ENCODE measurements around the gene SRPRB.

SRPRB gene

DNA sequence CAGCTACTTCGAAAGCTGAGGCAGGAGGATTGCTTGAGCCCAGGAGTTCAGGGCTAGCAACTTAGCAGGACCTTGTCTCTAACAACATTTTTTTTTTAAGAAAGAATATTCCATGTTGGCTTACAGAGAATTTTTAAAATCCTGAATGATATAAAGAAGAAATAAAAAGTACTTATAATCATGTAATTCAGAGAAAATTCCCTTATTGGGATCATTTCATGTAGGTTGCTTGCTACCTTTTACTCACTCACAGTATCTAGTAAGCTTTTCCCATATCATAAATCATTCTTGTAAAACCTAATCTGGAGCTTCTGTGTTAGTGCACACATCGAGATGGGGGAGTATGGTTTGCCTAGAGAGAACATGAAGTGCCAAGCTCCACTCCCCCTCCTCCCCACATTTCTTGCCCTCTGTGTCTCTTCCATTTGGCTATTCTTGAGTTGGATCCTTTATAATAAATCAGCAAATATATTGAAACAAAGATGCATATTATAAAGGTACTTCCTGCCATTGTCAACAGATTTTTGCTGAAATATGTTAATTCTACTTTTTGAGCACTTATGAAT lies 45.8 kb upstream of the SRPRB start:
- TF ChIP-seq, protein P1, sequence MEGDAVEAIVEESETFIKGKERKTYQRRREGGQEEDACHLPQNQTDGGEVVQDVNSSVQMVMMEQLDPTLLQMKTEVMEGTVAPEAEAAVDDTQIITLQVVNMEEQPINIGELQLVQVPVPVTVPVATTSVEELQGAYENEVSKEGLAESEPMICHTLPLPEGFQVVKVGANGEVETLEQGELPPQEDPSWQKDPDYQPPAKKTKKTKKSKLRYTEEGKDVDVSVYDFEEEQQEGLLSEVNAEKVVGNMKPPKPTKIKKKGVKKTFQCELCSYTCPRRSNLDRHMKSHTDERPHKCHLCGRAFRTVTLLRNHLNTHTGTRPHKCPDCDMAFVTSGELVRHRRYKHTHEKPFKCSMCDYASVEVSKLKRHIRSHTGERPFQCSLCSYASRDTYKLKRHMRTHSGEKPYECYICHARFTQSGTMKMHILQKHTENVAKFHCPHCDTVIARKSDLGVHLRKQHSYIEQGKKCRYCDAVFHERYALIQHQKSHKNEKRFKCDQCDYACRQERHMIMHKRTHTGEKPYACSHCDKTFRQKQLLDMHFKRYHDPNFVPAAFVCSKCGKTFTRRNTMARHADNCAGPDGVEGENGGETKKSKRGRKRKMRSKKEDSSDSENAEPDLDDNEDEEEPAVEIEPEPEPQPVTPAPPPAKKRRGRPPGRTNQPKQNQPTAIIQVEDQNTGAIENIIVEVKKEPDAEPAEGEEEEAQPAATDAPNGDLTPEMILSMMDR (IDR thresholded peaks at IDR 0.05; ENCODE audit: extremely low read depth, insufficient read depth, missing control alignments), result no peak
- no peak for DNase-seq (ENCODE audit: low spot score)
- in situ Hi-C loops (cut with MboI; ENCODE audit: low pct_unique_long_range_greater_than_20kb, low sequenced_read_pairs, unreplicated experiment), result no loop called here

DNA sequence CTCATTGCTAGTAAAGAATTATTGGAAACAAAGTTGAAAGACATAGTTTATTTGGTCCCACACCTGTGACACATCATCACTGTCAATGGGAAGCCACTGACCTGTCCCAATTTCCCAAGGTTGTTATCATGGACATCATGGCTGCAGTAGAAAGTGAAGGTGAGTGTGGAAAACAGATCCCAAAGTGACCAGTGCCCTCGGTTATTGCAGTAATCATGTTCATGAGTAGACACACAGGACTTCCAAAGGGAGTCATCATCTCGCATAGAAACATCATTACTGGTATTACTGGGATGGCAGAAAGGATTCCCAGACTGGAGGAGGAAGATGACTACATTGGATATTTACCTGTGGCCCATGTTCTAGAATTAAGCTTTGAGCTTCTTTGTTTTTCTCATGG lies 44.7 kb upstream of the SRPRB start:
- in situ Hi-C loops (cut with MboI; ENCODE audit: low pct_unique_long_range_greater_than_20kb, low sequenced_read_pairs, unreplicated experiment), result no loop called here
- TF ChIP-seq, protein P1 (IDR thresholded peaks at IDR 0.05; ENCODE audit: extremely low read depth, insufficient read depth, missing control alignments), result no peak
- no peak for DNase-seq (ENCODE audit: low spot score)

DNA sequence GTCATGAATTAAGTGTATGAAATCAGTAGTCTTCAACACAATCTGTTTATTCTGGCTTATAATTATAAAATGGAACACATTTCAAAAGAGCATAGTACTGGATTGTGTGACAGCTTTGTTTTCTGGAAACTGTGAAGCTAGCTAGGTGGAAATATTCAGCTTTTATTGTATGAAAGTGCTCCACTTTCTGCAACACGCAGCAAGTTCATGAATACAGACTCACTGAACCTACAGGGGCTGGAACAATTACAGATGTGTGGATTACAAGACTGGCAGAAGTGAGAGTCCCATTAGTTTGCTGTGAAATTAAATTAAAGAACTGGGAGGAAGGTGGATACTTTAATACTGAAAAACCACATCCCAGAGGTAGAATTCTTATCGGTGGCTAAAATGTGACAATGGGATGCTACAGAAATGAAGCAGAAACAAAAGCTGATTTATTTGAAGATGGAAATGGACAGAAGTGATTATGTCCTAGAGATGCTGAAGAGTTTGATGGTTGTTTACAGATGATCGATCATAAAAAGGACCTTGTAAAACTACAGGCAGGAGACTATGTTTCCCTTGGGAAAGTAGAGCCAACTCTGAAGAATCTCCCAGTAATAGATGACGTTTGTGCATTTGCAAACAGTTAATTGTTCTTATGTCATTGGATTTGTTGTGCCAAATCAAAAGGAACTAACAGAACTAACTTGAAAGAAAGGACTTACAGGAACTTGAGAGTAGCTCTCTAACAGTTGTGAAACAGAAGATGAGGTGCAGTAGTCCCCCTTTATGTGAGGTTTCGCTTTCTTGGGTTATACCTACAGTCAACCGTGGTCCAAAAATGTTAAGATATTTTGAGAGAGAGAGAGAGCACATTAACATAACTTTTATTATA lies 43.8 kb upstream of the SRPRB start:
- no peak for DNase-seq (ENCODE audit: low spot score)
- TF ChIP-seq, protein P1 (IDR thresholded peaks at IDR 0.05; ENCODE audit: extremely low read depth, insufficient read depth, missing control alignments), result no peak
- in situ Hi-C loops (cut with MboI; ENCODE audit: low pct_unique_long_range_greater_than_20kb, low sequenced_read_pairs, unreplicated experiment), result no loop called here

DNA sequence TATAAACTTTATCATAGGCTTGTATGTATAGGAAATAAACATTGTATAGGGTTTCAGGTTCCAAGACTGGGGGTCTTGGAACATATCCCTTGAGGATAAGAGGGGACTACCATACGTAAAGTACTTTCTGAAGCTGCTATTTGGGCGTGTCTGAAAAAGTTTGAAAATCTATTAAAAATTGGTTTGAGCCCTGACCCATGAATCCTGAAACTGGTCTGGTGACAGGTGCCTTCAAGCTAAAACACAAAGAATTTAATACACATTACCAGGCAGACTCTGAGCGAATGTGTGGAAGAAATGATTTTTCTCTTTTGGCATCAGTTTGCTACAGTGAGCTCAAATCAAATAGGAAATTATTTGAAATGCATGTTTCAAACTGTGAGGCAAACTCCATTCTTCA lies 43.1 kb upstream of the SRPRB start:
- no peak for DNase-seq (ENCODE audit: low spot score)
- in situ Hi-C loops (cut with MboI; ENCODE audit: low pct_unique_long_range_greater_than_20kb, low sequenced_read_pairs, unreplicated experiment), result no loop called here
- TF ChIP-seq, protein P1 (IDR thresholded peaks at IDR 0.05; ENCODE audit: extremely low read depth, insufficient read depth, missing control alignments), result no peak

DNA sequence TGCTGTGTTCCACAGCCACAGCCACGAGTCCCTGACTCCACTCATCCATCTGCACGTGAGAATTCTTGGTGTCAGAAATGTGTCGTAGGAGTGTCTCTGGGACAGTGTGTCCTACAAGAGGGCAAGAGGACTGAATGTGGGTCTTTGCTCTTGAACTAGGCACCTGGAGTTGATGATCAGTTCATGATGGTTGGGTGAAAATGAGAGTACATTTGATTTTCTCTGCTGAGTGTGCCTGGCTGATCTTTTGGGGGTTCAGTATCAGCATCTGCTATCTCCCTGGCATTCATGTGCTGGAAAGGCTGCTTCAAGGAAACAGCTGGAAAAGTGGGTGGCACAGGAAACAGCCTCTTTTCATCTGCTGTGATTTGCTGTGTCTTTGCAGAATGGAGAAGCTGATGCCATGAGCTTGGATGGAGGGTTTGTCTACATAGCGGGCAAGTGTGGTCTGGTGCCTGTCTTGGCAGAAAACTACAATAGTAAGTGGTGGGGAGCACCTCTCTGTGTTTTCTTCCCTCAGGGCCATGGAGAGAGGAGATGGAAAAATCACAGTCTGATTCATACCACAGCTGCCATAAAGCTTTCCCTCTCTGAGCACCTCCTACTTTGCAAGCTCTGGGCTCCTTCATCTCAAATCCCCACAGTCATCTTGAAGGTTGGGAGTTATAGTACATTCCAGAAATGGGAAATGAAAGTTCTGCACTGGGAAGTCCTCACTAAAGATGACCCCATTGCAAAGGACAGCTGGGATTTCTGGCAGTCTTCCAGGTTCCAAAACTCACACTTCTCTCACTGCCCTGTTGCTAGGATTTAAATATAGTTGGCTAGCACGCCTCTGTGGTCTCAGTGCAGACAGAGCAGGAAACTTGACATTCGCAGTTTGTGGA lies 41.6 kb upstream of the SRPRB start:
- TF ChIP-seq, protein P1 (IDR thresholded peaks at IDR 0.05; ENCODE audit: extremely low read depth, insufficient read depth, missing control alignments), result no peak
- DNase-seq (ENCODE audit: low spot score), result no peak
- in situ Hi-C loops (cut with MboI; ENCODE audit: low pct_unique_long_range_greater_than_20kb, low sequenced_read_pairs, unreplicated experiment), result no loop called here

DNA sequence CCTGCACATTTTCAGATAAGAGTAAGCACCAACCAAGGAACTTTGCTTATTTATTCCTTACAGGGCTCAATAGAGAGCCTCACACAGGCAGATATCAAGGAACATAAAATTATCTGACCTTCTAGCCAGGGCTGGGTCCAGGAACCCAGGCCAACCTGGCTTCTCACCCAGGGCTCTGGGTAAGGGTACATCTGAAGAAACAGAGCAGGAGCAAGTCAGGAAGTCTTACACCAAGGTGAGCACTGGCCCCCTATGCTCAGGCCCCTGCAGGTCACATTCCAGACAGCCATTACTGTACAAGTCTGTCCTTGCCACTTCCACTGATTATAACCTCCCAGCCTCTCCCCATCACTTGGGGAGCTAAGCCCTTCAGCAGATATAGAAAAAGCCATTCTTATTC lies 40.4 kb upstream of the SRPRB start:
- TF ChIP-seq, protein P1 (IDR thresholded peaks at IDR 0.05; ENCODE audit: extremely low read depth, insufficient read depth, missing control alignments), result no peak
- in situ Hi-C loops (cut with MboI; ENCODE audit: low pct_unique_long_range_greater_than_20kb, low sequenced_read_pairs, unreplicated experiment), result no loop called here
- no peak for DNase-seq (ENCODE audit: low spot score)
